IPS DF 6.9 (cell line): Measurements from ENCODE around the gene PDE6B.
"Not testable (repeated sequence)": the region's sequence is repeated elsewhere in the genome, so short reads cannot be mapped to it uniquely, and the experiment has no call there.

ENCODE experiments used
- DNase-seq: peaks from one replicate; pipeline ENCODE4 v3.0.0-alpha.2; 2013; ENCODE audit warnings: low read depth, low spot score
- H3K27ac ChIP-seq: one replicate; pipeline ENCODE4 v1.5.1; 2013; ENCODE audit warnings: low read length, control low read depth
- H3K27me3 ChIP-seq: 2 replicates; pipeline ENCODE4 v1.6.1; 2013; ENCODE audit warnings: mild to moderate bottlenecking, low read length; ENCODE audit not compliant: control insufficient read depth, insufficient read depth
- H3K36me3 ChIP-seq: 2 replicates; pipeline ENCODE4 v1.6.1; 2013; ENCODE audit warnings: low read length; ENCODE audit not compliant: control insufficient read depth, insufficient read depth
- H3K4me1 ChIP-seq: 2 replicates; pipeline ENCODE4 v1.6.1; 2013; ENCODE audit warnings: low read length; ENCODE audit not compliant: control insufficient read depth, insufficient read depth
- H3K4me3 ChIP-seq: 2 replicates; pipeline ENCODE4 v1.5.1; 2013; ENCODE audit warnings: mild to moderate bottlenecking, low read length
- H3K9me3 ChIP-seq: 2 replicates; pipeline ENCODE4 v1.6.1; 2013; ENCODE audit warnings: low read length, inconsistent platforms; ENCODE audit not compliant: control insufficient read depth, insufficient read depth
- WGBS: extraction: QIAGEN DNeasy Blood & Tissue Kit; methylation state at CpG from one replicate; pipeline ENCODE4 v1.1.7; 2013; ENCODE audit warnings: mixed read lengths, missing lambda C conversion rate; ENCODE audit not compliant: insufficient read length, insufficient coverage; 5-methylcytosine and 5-hydroxymethylcytosine counted together

The PDE6B gene

GRCh38 chr4:687971-688853 is 62.8 kb downstream of the PDE6B start:
- Histone ChIP-seq H3K4me3 (peak overlapping the region; percentile 48; the same call in 1 of the 2 replicates), H3K27me3 (no peaks in the 10 kb centered on the region), H3K9me3 (no peaks in the 10 kb centered on the region), H3K27ac (no peak overlapping the region), H3K36me3 (no peaks in the 10 kb centered on the region; the same call in 1 of the 2 replicates), H3K4me1 (peaks cover 14% of the 10 kb centered on the region)
- no peak for DNase-seq
- WGBS = no CpG with 5 or more reads among the region's 26 CpGs

- DNase-seq = no peak
- no peak within 1 kb of the TSS for H3K27ac ChIP-seq
- no peaks in the 10 kb centered on the region for H3K9me3 ChIP-seq
- H3K4me3 ChIP-seq = peak within 1 kb of the TSS; percentile 48; the same call in 1 of the 2 replicates
- H3K36me3 ChIP-seq = no peaks in the 10 kb centered on the region; the same call in 1 of the 2 replicates
- peaks cover 12% of the 10 kb centered on the region for H3K4me1 ChIP-seq
- H3K27me3 ChIP-seq = no peaks in the 10 kb centered on the region
- WGBS = no CpG with 5 or more reads among the region's 59 CpGs
Measured at GRCh38 chr4:688854-689681, 63.7 kb downstream of the PDE6B start, which contains the start of gene SLC49A3. Gene SLC49A3, minus strand, starts transcription at chr4:689151. Its CDS starts 24 bp downstream, at chr4:689127.

GRCh38 chr4:689723-690122 is 64.3 kb downstream of the PDE6B start:
- WGBS = no CpG with 5 or more reads among the region's 8 CpGs
- Histone ChIP-seq H3K27ac (no peak overlapping the region), H3K4me3 (peak overlapping the region; percentile 48; the same call in 1 of the 2 replicates), H3K36me3 (no peaks in the 10 kb centered on the region; the same call in 1 of the 2 replicates), H3K9me3 (no peaks in the 10 kb centered on the region), H3K4me1 (peaks cover 10% of the 10 kb centered on the region), H3K27me3 (no peaks in the 10 kb centered on the region)
- DNase-seq = no peak

DNA sequence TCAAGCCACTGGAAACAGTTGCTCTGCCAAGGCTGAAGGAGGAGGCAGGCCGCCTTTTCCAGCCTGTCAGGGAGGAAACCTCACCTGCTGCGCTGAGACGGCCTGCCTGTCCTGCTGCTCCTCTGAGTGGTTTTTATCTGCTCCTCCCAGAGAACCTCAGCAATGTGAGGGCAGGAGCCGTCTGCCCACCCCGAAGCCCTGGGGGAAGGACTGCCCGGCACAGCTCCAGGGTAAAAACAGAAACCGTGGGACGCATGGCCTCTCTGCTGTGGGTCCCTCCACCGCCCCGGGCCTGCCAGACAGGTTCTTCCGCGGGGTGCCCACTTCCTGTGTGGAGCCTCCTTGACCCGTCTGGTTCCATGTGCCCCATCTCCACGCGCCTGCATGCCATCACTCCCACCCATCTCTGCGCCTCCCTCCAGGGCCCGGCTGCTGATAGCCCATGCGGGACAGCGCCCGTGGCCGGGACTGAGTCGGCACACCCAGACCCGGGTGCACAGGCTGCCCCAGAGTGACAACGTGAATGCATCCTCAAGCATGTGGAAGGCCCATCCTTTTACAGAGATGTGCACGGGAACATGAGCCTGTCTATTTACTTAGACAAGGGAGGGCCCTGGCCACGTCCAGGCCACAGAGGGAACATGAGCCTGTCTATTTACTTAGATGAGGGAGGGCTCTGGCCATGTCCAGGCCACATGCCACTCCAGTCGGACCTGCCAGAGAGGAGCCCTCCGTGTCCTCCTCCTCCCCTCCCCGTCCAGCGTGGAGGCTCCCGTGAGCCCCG is 67.6 kb downstream of the PDE6B start:
- Histone ChIP-seq H3K4me3 (no peak overlapping the region), H3K27ac (no peak overlapping the region)
- no peak for DNase-seq

DNA sequence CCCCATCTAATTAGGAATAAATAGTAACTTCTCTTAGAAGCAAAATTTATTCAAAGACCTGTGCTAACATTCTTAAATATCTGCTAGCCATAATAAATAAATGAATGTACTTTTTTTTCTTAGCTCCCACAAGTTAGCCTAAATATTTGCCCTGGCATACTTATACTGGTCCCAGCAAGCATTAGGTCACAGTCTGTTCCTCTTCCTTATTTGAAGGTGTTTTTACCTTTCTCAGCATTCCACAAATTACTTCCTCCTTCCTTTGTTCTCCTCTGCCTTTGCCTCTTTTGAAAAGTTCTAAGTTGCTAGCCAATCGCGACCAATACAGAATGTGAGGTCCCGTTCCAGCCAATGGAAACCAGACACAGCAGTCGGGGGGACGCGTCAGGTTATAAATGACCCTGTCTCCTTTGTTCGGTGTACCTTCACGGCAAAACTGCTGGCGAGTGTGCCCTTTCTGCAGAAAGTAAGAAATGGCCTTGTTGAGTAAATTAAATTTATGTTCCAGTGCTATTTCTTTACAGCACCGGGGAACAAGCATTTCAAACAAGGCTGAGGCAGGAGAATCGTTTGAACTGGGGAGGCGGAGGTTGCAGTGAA is 69.1 kb downstream of the PDE6B start:
- WGBS = no CpG with 5 or more reads among the region's 12 CpGs
- not testable (repeated sequence) for H3K4me3 ChIP-seq, DNase-seq, H3K9me3 ChIP-seq, H3K4me1 ChIP-seq, H3K27me3 ChIP-seq, H3K27ac ChIP-seq, H3K36me3 ChIP-seq

More for the DNA sequence above, 67.6 kb downstream of the PDE6B start:
- no peaks in the 10 kb centered on the region for H3K27me3 ChIP-seq
- H3K4me1 ChIP-seq = peaks cover 9% of the 10 kb centered on the region
- no peaks in the 10 kb centered on the region; the same call in 1 of the 2 replicates for H3K36me3 ChIP-seq
- no CpG with 5 or more reads among the region's 32 CpGs for WGBS
- no peaks in the 10 kb centered on the region for H3K9me3 ChIP-seq

- H3K36me3 ChIP-seq = no peaks in the 10 kb centered on the region
- no peak overlapping the region for H3K4me3 ChIP-seq
- H3K9me3 ChIP-seq = no peaks in the 10 kb centered on the region
- DNase-seq = no peak
- H3K27ac ChIP-seq = no peak overlapping the region
- no peaks in the 10 kb centered on the region; the same call in 1 of the 2 replicates for H3K4me1 ChIP-seq
- WGBS = no CpG with 5 or more reads among the region's 27 CpGs
- H3K27me3 ChIP-seq = no peaks in the 10 kb centered on the region
Measured at GRCh38 chr4:699816-700580, 74.6 kb downstream of the PDE6B start.

DNA sequence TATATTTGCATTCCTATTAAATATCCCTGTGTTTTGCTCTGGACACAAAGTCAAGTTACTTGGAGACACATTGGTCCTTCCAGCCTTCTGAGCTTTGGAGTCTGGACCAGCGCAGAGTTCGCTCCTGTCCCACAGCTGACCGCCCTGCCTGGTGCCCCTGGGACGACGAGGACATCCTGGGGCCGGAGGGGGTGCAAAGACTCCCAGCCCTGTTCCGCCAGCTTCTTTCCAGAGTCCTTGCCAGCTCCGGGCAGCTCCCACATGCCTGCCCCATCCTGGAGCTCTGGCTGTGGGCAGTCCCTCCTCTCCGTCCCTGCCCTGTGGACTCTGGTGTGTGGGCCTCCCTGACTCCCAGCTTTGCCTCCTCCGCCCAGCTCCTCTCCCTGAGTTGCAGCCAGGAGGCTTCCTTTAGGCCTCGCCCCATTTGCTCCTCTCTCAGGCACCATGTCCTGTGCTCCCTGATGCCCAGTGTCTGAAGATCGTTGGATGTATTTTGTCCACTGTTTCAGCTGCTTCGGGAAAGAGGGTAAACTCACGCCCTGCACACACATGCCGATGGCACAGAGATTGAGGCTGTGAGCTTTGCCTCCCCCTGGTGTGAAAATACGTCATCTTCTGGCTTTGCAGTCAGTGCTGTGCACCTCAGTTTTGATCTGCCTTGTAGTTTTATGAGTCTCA is 75.4 kb downstream of the PDE6B start:
- Histone ChIP-seq H3K27me3 (no peaks in the 10 kb centered on the region), H3K27ac (no peak overlapping the region), H3K4me3 (no peak overlapping the region), H3K36me3 (no peaks in the 10 kb centered on the region), H3K4me1 (no peaks in the 10 kb centered on the region; the same call in 1 of the 2 replicates), H3K9me3 (no peaks in the 10 kb centered on the region)
- DNase-seq = no peak
- no CpG with 5 or more reads among the region's 16 CpGs for WGBS

DNA sequence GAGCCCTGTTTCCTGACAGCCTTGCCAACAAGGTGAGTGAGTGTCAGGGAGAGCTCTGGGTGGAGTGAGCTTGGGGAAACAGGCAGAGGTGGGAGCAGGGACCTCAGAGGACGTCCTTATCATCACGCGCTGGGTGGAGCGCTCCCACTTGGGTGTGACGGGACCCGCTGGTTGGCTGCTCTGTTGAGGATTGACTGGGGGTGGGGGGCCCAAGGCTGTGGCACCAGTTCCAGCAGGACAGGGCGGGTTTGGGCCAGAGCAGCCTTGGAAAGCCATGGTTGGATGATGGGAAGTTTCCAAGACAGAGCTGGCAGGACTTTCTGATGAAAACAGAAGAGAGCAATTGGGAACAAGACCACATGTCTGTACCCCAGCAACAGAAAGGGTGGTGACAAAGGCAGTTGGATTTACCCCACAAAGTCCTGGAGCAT is 77.3 kb downstream of the PDE6B start:
- no peaks in the 10 kb centered on the region for H3K36me3 ChIP-seq
- H3K27ac ChIP-seq = no peak overlapping the region
- no CpG with 5 or more reads among the region's 7 CpGs for WGBS
- H3K9me3 ChIP-seq = no peaks in the 10 kb centered on the region
- no peaks in the 10 kb centered on the region for H3K27me3 ChIP-seq
- peaks cover 5% of the 10 kb centered on the region for H3K4me1 ChIP-seq
- H3K4me3 ChIP-seq = no peak overlapping the region
- DNase-seq = no peak
